HepG2 (cell line): Measurements from ENCODE around the gene NES. TPM values are rescaled to one million over a fixed set of nuclear protein-coding genes. Genes with fewer than 3 reads are reported as not detected.

Experiments used
- ATAC-seq: fragments of 200-7000 bp; cut with Tn5 transposase; 3 replicates; pipeline ENCODE4 v1.9.1; 2020; ENCODE audit warnings: mild to moderate bottlenecking, moderate library complexity
- BruUV-seq: library from RNA; stranded (reverse); fragments of 400-500 nt; replicated peaks from 2 replicates; lab custom pipeline; 2021; lab: Mats Ljungman, UMichigan
- CTCF ChIA-PET: fragments of 300-600 bp; formaldehyde crosslinking; extraction: SDS; loops from one replicate; lab custom pipeline; 2021; ENCODE audit warnings: low total read pairs, inconsistent platforms, low intra/inter-chr PET ratio; lab: Yijun Ruan, JAX
- POLR2A ChIA-PET: fragments of 350-600 bp; sonication (Branson Sonifier 250); formaldehyde crosslinking; loops from one replicate; lab custom pipeline; 2020; ENCODE audit warnings: antibody characterized with exemption, inconsistent platforms; lab: Yijun Ruan, JAX
- DNase-seq: peaks from one replicate; pipeline ENCODE4 v3.0.0-alpha.2; 2015; ENCODE audit warnings: low spot score
- FAIRE-seq: peaks from 3 replicates; lab custom pipeline; 2011; peaks lifted over from hg19 to GRCh38; lab: Jason Lieb, UNC
- H2AFZ ChIP-seq: one replicate; pipeline ENCODE4 v1.6.1; 2011; ENCODE audit warnings: low read length, inconsistent platforms
- H3K27ac ChIP-seq: fragments of 300-600 bp; 3 replicates; pipeline ENCODE4 v1.8.0; 2011; ENCODE audit warnings: mixed run types, mild to moderate bottlenecking, mixed read lengths, low read length, inconsistent platforms; ENCODE audit not compliant: insufficient read depth; ENCODE audit errors: extremely low read length
- H3K27me3 ChIP-seq, 2 experiments: fragments of 200-600 bp in 1 of 2; 2 replicates in 1 of 2; 3 replicates in 1 of 2; pipeline versions ENCODE4 v1.6.0 to v1.8.0; 2011; ENCODE audit warnings: low read length in 2 of 2, mild to moderate bottlenecking in 2 of 2, moderate library complexity in 2 of 2, inconsistent platforms in 1 of 2; ENCODE audit not compliant: insufficient read depth in 2 of 2, control insufficient read depth in 1 of 2
- H3K36me3 ChIP-seq, 2 experiments: fragments of 200-600 bp in 1 of 2; replicated peaks in 1 of 2; 2 replicates in 1 of 2; 3 replicates in 1 of 2; pipeline versions ENCODE4 v1.5.1 to v1.8.0; 2011; ENCODE audit warnings: low read length in 2 of 2, inconsistent platforms in 1 of 2; ENCODE audit not compliant: insufficient read depth in 2 of 2, control insufficient read depth in 1 of 2
- H3K4me1 ChIP-seq: 2 replicates; pipeline ENCODE4 v1.5.1; 2012; ENCODE audit warnings: low read length, inconsistent platforms; ENCODE audit not compliant: insufficient read depth
- H3K4me2 ChIP-seq: 2 replicates; pipeline ENCODE4 v1.6.0; 2011; ENCODE audit warnings: low read depth, low read length, inconsistent platforms
- H3K4me3 ChIP-seq, 3 experiments: fragments of 200-600 bp in 1 of 3; sonication (generic), shearing (Covaris generic) in 1 of 3; replicated peaks in 1 of 3; 2 replicates each; pipeline ENCODE4 v1.5.1; 2011 to 2016; ENCODE audit warnings: low read length in 3 of 3, inconsistent platforms in 2 of 3, low read depth in 2 of 3, mild to moderate bottlenecking in 2 of 3, control low read depth in 1 of 3, mixed read lengths in 1 of 3; ENCODE audit not compliant: insufficient read depth in 1 of 3
- H3K79me2 ChIP-seq: one replicate; pipeline ENCODE4 v1.6.1; 2011; ENCODE audit warnings: low read length, inconsistent platforms; ENCODE audit not compliant: insufficient read depth
- H3K9ac ChIP-seq: 2 replicates; pipeline ENCODE4 v1.6.0; 2011; ENCODE audit warnings: mild to moderate bottlenecking, low read depth, low read length, inconsistent platforms; ENCODE audit not compliant: insufficient read depth
- H3K9me3 ChIP-seq: 2 replicates; pipeline ENCODE4 v1.5.1; 2012; ENCODE audit warnings: mild to moderate bottlenecking, low read length
- H4K20me1 ChIP-seq: 2 replicates; pipeline ENCODE4 v1.6.0; 2011; ENCODE audit warnings: inconsistent platforms, mild to moderate bottlenecking, low read length, moderate library complexity; ENCODE audit not compliant: insufficient read depth
- CBX2 ChIP-seq, 2 experiments: fragments of 200-600 bp in 1 of 2; sonication (generic); formaldehyde crosslinking in 1 of 2; IDR thresholded peaks; 2 replicates each; pipeline versions ENCODE4 v1.7.0 to v1.8.1; 2018 to 2022; ENCODE audit warnings: low read depth in 2 of 2, low read length in 1 of 2, mild to moderate bottlenecking in 1 of 2, missing genetic modification reagents in 1 of 2
- GPN1 ChIP-seq: sonication (generic); formaldehyde crosslinking; IDR thresholded peaks from 2 replicates; pipeline ENCODE4 v1.5.1; 2020; ENCODE audit warnings: missing genetic modification reagents, borderline replicate concordance
- HIVEP1 ChIP-seq: sonication (generic); formaldehyde crosslinking; IDR thresholded peaks from 2 replicates; pipeline ENCODE4 v1.4.0; 2020; ENCODE audit warnings: mild to moderate bottlenecking, missing genetic modification reagents
- KLF6 ChIP-seq: IDR thresholded peaks from 2 replicates; pipeline ENCODE4 v1.8.0; 2016; ENCODE audit warnings: missing biosample characterization, missing genetic modification reagents
- RFXAP ChIP-seq: sonication (generic); formaldehyde crosslinking; IDR thresholded peaks from 2 replicates; pipeline ENCODE4 v1.4.0; 2020; ENCODE audit warnings: missing genetic modification reagents, borderline replicate concordance
- RNF2 ChIP-seq: fragments of 450-650 bp; conservative IDR thresholded peaks from 2 replicates; pipeline ENCODE4 v1.6.1; 2016; ENCODE audit warnings: low read depth
- SP4 ChIP-seq: sonication (generic); formaldehyde crosslinking; IDR thresholded peaks from 2 replicates; pipeline ENCODE4 v1.8.1; 2023; ENCODE audit warnings: mild to moderate bottlenecking, missing genetic modification reagents
- ZNF563 ChIP-seq: sonication (generic); formaldehyde crosslinking; IDR thresholded peaks from 2 replicates; pipeline ENCODE4 v1.8.0; 2022; ENCODE audit warnings: mild to moderate bottlenecking, moderate library complexity, missing genetic modification reagents
- ZNF605 ChIP-seq: sonication (generic); formaldehyde crosslinking; IDR thresholded peaks from 2 replicates; pipeline ENCODE4 v1.8.0; 2022; ENCODE audit warnings: mild to moderate bottlenecking, missing genetic modification reagents
- ZNF75D ChIP-seq: sonication (generic); formaldehyde crosslinking; IDR thresholded peaks from 2 replicates; pipeline ENCODE4 v1.8.1; 2023; ENCODE audit warnings: missing genetic modification reagents, mild to moderate bottlenecking, borderline replicate concordance
- ZSCAN30 ChIP-seq: sonication (generic); formaldehyde crosslinking; IDR thresholded peaks from 2 replicates; pipeline ENCODE4 v1.5.0; 2020; ENCODE audit warnings: mild to moderate bottlenecking, missing genetic modification reagents
- WGBS: methylation state at CpG from one replicate; pipeline ENCODE4 v1.1.6; 2017; ENCODE audit warnings: low lambda C conversion rate; 5-methylcytosine and 5-hydroxymethylcytosine counted together
- in situ Hi-C: cut with HindIII; loops from 2 replicates; pipeline ENCODE4 v1.10.0; 2017; ENCODE audit warnings: low pct_unique_long_range_greater_than_20kb; ENCODE audit not compliant: extremely low pct_ligation_motif_present
- intact Hi-C: fragments of 100-400 bp; cut with micrococcal nuclease; formaldehyde crosslinking; loops from one replicate; pipeline ENCODE4 v1.10.0; 2022; ENCODE audit not compliant: unreplicated experiment
- polyA plus RNA-seq, 8 experiments: library from polyadenylated mRNA; depleted of rRNA in 3 of 8; stranded (reverse) in 7 of 8; unstranded in 1 of 8; fragments of >200 nt; fragmentation: Illumina TruSeq in 4 of 8; extraction: Trizol in 4 of 8; gene quantifications; 2 replicates each; pipeline versions ENCODE4 v1.2.1 to v1.2.3, GENCODE V29; 2011 to 2016; ENCODE audit warnings: low read depth in 4 of 8, missing spikeins in 1 of 8, mixed read lengths in 1 of 8; ENCODE audit not compliant: insufficient read depth in 1 of 8
- total RNA-seq, 5 experiments: library from RNA; depleted of rRNA; stranded (reverse); fragments of >200 nt; fragmentation: Illumina TruSeq; extraction: Trizol; gene quantifications; 2 replicates each; pipeline ENCODE4 v1.2.3, GENCODE V29; 2016; ENCODE audit warnings: low read depth in 1 of 5
- TF ChIP-seq, protein P1 (sequence below): sonication (generic); formaldehyde crosslinking; IDR thresholded peaks from 2 replicates; pipeline ENCODE4 v1.4.0; 2020; ENCODE audit warnings: missing genetic modification reagents
- TF ChIP-seq, protein P2 (sequence below): IDR thresholded peaks from 2 replicates; pipeline ENCODE4 v1.4.0; 2020; ENCODE audit warnings: mild to moderate bottlenecking, missing genetic modification reagents
- TF ChIP-seq, protein P3 (sequence below): sonication (generic); formaldehyde crosslinking; IDR thresholded peaks from 2 replicates; pipeline ENCODE4 v1.5.0; 2020; ENCODE audit warnings: mild to moderate bottlenecking, missing genetic modification reagents, moderate library complexity

Gene NES
- total and polyA plus RNA-seq, 2 of the 13 experiments (the other 11 are each of a cell fraction or from before 2014, with no cell fraction given), result 1.7 to 16.6 TPM

GRCh38 chr1:156623946-156624813 is 53.0 kb downstream of the NES start:
- Histone ChIP-seq H3K79me2 (no peaks in the 10 kb centered on the region), H4K20me1 (no peaks in the 10 kb centered on the region), H3K4me1 (peaks cover 34% of the 10 kb centered on the region), H3K9me3 (no peaks in the 10 kb centered on the region), H2AFZ (no peak overlapping the region), H3K36me3 (no peaks in the 10 kb centered on the region), H3K9ac (no peak overlapping the region), H3K4me3 (peak overlapping the region; percentile 16 to 69 (median 36); a peak in 4 of 6 replicates), H3K27me3 (peaks cover 13 to 49% of the 10 kb centered on the region in 2 experiments), H3K27ac (no peak overlapping the region), H3K4me2 (peak overlapping the region; percentile 88)
- FAIRE-seq (no peak), DNase-seq (no peak), ATAC-seq (peak; percentile 86)
- no TSS peak for BruUV-seq
- CTCF ChIA-PET, result interaction anchor here (2.2 kb wide), 1 partner anchor 33 kb away, joined by 10 read pairs; no protein-coding TSS in a partner anchor
- in situ Hi-C loops (no loop called here), intact Hi-C loops (loop anchor here (1.0 kb wide), 1 partner anchor 17 kb away; no protein-coding TSS in a partner anchor)
- WGBS, result 28% methylated on average over 11 of the region's 87 CpGs
- POLR2A ChIA-PET, result interaction anchor here (0.6 to 2.1 kb wide), 7 partner anchors 33 to 689 kb away, joined by 3 to 8 read pairs (median 3); partner anchors contain the start of genes ISG20L2, METTL25B and NAXE
- TF ChIP-seq RFXAP (CRISPR knock-in tag) (0 out of 2 replicates have a peak, but pooled peaks have one; percentile 20), ZNF75D (CRISPR knock-in tag) (no peak), RNF2 (peak; percentile 24; the same call in 1 of the 2 replicates), GPN1 (no peak), SP4 (peak; percentile 53; the same call in 1 of the 2 replicates), ZNF605 (CRISPR knock-in tag) (no peak), ZNF563 (peak; percentile 38; the same call in 1 of the 2 replicates), HIVEP1 (no peak), ZSCAN30 (CRISPR knock-in tag) (no peak), KLF6 (CRISPR knock-in tag) (0 out of 2 replicates have a peak, but pooled peaks have one; percentile 12), CBX2 (IDR thresholded peaks at IDR 0.05; ENCODE audit: low read depth, low read length) (no peak), CBX2 (CRISPR knock-in tag; IDR thresholded peaks at IDR 0.05; ENCODE audit: low read depth) (0 out of 2 replicates have a peak, but pooled peaks have one; percentile 1)
- TF ChIP-seq, protein P1, sequence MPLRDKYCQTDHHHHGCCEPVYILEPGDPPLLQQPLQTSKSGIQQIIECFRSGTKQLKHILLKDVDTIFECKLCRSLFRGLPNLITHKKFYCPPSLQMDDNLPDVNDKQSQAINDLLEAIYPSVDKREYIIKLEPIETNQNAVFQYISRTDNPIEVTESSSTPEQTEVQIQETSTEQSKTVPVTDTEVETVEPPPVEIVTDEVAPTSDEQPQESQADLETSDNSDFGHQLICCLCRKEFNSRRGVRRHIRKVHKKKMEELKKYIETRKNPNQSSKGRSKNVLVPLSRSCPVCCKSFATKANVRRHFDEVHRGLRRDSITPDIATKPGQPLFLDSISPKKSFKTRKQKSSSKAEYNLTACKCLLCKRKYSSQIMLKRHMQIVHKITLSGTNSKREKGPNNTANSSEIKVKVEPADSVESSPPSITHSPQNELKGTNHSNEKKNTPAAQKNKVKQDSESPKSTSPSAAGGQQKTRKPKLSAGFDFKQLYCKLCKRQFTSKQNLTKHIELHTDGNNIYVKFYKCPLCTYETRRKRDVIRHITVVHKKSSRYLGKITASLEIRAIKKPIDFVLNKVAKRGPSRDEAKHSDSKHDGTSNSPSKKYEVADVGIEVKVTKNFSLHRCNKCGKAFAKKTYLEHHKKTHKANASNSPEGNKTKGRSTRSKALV (CRISPR knock-in tag), result peak; percentile 46; the same call in 1 of the 2 replicates
- TF ChIP-seq, protein P2, sequence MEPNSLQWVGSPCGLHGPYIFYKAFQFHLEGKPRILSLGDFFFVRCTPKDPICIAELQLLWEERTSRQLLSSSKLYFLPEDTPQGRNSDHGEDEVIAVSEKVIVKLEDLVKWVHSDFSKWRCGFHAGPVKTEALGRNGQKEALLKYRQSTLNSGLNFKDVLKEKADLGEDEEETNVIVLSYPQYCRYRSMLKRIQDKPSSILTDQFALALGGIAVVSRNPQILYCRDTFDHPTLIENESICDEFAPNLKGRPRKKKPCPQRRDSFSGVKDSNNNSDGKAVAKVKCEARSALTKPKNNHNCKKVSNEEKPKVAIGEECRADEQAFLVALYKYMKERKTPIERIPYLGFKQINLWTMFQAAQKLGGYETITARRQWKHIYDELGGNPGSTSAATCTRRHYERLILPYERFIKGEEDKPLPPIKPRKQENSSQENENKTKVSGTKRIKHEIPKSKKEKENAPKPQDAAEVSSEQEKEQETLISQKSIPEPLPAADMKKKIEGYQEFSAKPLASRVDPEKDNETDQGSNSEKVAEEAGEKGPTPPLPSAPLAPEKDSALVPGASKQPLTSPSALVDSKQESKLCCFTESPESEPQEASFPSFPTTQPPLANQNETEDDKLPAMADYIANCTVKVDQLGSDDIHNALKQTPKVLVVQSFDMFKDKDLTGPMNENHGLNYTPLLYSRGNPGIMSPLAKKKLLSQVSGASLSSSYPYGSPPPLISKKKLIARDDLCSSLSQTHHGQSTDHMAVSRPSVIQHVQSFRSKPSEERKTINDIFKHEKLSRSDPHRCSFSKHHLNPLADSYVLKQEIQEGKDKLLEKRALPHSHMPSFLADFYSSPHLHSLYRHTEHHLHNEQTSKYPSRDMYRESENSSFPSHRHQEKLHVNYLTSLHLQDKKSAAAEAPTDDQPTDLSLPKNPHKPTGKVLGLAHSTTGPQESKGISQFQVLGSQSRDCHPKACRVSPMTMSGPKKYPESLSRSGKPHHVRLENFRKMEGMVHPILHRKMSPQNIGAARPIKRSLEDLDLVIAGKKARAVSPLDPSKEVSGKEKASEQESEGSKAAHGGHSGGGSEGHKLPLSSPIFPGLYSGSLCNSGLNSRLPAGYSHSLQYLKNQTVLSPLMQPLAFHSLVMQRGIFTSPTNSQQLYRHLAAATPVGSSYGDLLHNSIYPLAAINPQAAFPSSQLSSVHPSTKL (CRISPR knock-in tag), result peak; percentile 26; the same call in 1 of the 2 replicates
- TF ChIP-seq, protein P3, sequence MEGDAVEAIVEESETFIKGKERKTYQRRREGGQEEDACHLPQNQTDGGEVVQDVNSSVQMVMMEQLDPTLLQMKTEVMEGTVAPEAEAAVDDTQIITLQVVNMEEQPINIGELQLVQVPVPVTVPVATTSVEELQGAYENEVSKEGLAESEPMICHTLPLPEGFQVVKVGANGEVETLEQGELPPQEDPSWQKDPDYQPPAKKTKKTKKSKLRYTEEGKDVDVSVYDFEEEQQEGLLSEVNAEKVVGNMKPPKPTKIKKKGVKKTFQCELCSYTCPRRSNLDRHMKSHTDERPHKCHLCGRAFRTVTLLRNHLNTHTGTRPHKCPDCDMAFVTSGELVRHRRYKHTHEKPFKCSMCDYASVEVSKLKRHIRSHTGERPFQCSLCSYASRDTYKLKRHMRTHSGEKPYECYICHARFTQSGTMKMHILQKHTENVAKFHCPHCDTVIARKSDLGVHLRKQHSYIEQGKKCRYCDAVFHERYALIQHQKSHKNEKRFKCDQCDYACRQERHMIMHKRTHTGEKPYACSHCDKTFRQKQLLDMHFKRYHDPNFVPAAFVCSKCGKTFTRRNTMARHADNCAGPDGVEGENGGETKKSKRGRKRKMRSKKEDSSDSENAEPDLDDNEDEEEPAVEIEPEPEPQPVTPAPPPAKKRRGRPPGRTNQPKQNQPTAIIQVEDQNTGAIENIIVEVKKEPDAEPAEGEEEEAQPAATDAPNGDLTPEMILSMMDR (CRISPR knock-in tag), result peak; percentile 54; the same call in 1 of the 2 replicates
